GM12873 (cell line): ENCODE data around the gene THAP4.

Experiments used
- TF ChIP-seq, protein P1 (sequence below): IDR thresholded peaks from 2 replicates; pipeline ENCODE4 v1.5.1; 2012; ENCODE audit warnings: low read depth, mild to moderate bottlenecking, moderate library complexity, low read length, control low read depth; ENCODE audit not compliant: insufficient read depth; ENCODE audit errors: missing control alignments

The THAP4 gene

DNA sequence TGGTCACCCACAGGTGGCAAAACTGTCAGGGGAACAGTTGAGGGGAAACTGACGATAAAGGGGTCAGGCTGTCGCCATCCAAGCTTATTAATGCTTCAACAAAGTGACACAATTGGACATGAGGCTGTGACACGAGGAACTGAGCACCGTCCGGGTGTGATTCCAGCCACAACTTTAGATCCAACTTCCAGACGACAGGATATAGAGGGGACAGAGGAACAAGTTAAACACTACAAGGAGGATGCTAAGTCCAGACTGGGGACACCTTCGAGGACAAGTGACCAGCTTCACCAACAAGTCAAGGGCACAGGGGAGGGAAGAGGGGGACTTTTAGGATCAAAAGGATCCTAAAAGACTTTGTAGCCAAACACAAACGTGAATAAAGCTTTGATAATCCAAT, 54.6 kb downstream of the THAP4 start:
- TF ChIP-seq, protein P1, sequence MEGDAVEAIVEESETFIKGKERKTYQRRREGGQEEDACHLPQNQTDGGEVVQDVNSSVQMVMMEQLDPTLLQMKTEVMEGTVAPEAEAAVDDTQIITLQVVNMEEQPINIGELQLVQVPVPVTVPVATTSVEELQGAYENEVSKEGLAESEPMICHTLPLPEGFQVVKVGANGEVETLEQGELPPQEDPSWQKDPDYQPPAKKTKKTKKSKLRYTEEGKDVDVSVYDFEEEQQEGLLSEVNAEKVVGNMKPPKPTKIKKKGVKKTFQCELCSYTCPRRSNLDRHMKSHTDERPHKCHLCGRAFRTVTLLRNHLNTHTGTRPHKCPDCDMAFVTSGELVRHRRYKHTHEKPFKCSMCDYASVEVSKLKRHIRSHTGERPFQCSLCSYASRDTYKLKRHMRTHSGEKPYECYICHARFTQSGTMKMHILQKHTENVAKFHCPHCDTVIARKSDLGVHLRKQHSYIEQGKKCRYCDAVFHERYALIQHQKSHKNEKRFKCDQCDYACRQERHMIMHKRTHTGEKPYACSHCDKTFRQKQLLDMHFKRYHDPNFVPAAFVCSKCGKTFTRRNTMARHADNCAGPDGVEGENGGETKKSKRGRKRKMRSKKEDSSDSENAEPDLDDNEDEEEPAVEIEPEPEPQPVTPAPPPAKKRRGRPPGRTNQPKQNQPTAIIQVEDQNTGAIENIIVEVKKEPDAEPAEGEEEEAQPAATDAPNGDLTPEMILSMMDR: no peak

DNA sequence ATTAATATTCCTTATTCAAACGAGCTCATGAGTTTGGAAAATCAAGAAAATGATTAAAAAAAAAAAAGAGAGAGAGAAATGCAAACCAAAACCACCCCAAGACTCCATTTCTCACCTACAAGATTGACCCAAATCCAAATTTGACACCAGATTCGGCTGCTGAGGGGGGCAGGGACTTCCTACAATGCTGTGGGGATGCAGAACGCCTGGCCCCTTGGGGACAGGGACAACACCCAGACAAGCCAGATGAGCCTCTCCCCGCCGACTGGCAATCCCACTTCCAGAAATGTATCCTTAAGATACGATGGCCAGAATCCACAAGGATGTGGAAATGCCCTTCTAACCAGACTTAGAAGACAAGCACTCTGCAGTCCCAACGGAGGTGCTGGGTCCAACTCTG, 57.7 kb downstream of the THAP4 start:
- TF ChIP-seq, protein P1: no peak

DNA sequence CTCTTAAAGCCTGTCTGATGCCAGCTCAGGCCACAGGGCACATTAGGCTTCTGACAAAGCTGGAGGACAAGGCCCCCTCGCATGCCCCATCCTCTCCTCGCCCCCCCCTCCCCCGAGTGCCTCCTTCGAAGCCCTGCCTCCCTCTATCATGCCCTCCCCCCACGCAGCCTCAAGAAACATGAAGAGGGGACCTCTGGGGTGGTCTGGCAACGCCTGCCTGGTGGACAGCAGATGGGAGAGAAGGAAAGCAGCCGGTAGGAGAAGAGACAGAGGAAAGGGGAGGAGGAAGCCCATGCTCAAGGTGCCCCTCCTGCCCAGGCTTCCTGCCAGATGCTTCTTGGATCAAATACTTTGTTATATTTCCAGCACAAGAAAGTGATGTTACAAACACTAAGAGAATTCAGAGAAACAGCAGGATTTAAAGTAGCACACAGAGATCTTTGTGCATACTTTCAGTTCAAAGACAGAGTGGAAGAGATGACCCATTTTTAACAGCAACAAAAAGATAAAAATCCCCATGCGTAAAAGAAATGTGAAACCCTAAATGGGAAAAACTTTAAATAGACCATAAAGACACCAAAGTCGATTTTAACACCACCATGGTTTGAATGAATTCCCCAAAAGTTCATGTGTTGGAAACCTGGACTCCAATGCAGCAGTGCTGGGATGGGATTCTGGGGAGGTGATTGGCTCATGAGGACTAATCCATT, 59.4 kb downstream of the THAP4 start:
- TF ChIP-seq, protein P1: no peak

DNA sequence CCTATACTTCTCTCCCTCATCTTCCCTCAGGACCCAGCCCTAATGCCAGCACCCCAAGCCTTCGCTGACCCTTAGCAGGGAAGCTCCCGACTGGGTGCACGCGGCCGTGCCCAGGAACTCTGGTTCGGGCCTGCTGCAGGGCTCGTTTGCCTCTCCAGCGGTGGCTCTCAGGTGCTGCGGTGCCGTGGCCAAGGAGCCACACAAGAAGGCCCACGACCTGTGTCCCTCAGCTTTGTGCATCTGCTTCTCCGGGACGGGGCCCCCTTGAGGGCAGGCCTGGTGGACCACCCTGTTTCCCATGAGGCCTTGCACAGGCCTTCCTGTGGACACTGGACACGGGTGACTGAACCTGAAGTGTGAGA, 60.7 kb downstream of the THAP4 start:
- TF ChIP-seq, protein P1: no peak

DNA sequence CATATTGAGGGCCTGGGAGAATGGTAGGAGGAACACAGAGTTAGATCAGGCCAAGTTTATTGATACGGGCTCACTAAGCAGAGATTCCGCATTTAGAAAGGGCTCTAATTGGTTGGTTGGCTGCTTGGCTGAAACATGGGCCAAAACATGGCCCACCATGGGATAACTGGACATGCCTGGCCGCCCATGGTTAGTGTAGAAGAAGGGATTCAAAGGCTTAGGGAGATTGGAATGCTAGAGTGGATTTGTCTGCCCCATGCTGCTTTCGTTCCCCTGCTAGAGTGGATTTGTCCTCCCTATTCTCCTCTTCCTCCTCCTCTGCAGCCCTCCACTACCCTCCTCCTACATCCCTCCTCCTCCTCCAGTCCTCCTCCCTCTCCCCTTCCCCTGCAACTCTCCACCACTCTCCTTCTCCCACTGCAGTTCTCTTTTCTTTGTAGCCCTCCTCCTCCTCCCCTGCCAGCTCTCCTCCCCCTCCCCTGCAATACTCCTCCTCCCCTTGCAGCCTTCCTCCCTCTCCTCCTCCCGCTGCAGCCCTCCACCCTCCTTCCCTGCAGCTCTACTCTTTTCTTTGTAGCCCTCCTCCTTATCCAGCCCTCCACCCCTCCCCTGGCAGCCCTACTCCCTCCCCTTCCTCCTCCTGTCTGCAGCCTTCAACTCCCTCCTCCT, 61.2 kb downstream of the THAP4 start:
- TF ChIP-seq, protein P1: no peak

DNA sequence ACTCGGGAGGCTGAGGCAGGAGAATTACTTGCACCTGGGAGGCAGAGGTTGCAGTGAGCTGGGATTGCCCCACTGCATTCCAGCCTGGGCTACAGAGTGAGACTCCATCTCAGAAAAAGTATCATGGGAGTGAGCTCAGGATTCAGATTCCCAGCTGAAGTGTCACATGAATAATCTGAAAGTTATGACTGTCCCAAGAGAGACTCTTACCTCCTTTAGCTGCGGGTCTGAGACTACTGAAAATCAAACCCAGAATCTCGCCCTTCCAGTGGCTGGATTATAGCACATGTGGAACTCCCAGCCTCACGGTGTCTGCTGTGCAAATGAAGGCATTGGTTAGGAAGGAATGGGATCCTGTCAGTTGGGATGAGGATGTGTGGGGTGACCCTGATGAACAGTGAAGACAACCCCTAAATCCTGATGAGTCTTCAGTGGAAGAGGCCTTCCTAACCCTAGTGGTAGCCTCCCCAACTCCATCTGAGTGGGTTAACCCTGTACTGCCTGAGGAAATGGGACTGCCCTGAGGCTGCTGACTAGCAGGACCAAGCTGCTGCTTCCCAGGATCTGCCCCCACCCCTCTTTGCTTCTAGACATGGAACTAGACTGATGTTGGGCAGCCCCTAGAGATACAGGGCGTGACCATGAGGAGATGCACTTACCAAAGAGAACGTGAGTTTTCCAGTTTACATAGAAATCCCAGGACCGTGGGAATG, 61.9 kb downstream of the THAP4 start:
- TF ChIP-seq, protein P1: no peak

DNA sequence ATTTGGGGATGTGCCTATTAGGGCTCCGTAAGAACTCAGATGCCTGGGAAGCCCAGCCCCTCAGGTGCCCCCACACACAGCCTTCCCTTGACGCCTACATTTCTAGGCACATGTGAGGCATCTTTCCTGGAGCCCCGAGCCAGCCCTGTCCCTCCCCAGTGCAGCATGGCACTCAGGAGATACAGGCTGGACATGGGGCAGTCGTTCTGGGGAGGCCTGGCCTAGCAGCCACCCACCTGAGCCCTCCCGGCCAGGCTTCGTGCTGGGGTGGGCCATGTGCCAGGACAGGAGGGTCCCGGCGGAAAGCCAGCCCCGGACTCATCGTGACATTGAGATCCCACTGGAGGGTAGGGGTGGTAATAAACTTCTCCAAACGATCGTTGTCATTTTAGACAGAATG, 63.2 kb downstream of the THAP4 start:
- TF ChIP-seq, protein P1: no peak
